SK-N-SH (cell line): Measurements from ENCODE around the gene EIF4H. TPM values are rescaled to one million over a fixed set of nuclear protein-coding genes. Genes with fewer than 3 reads are reported as not detected.

Experiments used
- CTCF ChIA-PET: fragments of 300-600, 350-600 bp; formaldehyde crosslinking; extraction: SDS; loops from one replicate; lab custom pipeline; 2021; lab: Yijun Ruan, JAX
- POLR2A ChIA-PET: fragments of 350-600 bp; sonication (Branson Sonifier 250); formaldehyde crosslinking; extraction: SDS; loops from one replicate; lab custom pipeline; 2020; ENCODE audit warnings: antibody characterized with exemption, inconsistent platforms; lab: Yijun Ruan, JAX
- DNase-seq: peaks from one replicate; pipeline ENCODE4 v3.0.0; 2012
- H2AFZ ChIP-seq: fragments of 200-600 bp; sonication (generic); 2 replicates; pipeline ENCODE4 v1.8.1; 2016; ENCODE audit warnings: antibody characterized with exemption, mild to moderate bottlenecking, low read depth
- H3F3A ChIP-seq: fragments of 200-600 bp; sonication (generic); replicated peaks from 2 replicates; pipeline ENCODE3; 2016; ENCODE audit warnings: antibody characterized with exemption, mild to moderate bottlenecking; ENCODE audit not compliant: insufficient read depth
- H3K27ac ChIP-seq, 2 experiments: fragments of 200-500 bp in 1 of 2; fragments of 200-600 bp in 1 of 2; sonication (Bioruptor generic) in 1 of 2; sonication (generic), shearing (Covaris generic) in 1 of 2; 2 replicates each; pipeline versions ENCODE4 v1.5.1 to v1.6.1; 2014 to 2016; ENCODE audit warnings: low read depth in 2 of 2, inconsistent platforms in 1 of 2, low read length in 1 of 2, mild to moderate bottlenecking in 1 of 2, mixed read lengths in 1 of 2
- H3K27me3 ChIP-seq: fragments of 200-600 bp; sonication (generic), shearing (Covaris generic); 2 replicates; pipeline ENCODE4 v1.6.1; 2016; ENCODE audit warnings: mixed run types; ENCODE audit not compliant: insufficient read depth
- H3K36me3 ChIP-seq, 2 experiments: fragments of 200-500 bp in 1 of 2; fragments of 200-600 bp in 1 of 2; sonication (Bioruptor generic) in 1 of 2; sonication (generic) in 1 of 2; replicated peaks in 1 of 2; 2 replicates each; pipeline versions ENCODE3 to v1.5.1; 2014 to 2016; ENCODE audit warnings: low read length in 1 of 2, mild to moderate bottlenecking in 1 of 2; ENCODE audit not compliant: insufficient read depth in 2 of 2, control insufficient read depth in 1 of 2
- H3K4me1 ChIP-seq, 2 experiments: fragments of 200-500 bp in 1 of 2; fragments of 200-600 bp in 1 of 2; sonication (Bioruptor generic) in 1 of 2; sonication (generic), shearing (Covaris generic) in 1 of 2; 2 replicates each; pipeline versions ENCODE4 v1.5.1 to v1.6.1; 2014 to 2016; ENCODE audit warnings: low read depth in 1 of 2, low read length in 1 of 2, mixed run types in 1 of 2; ENCODE audit not compliant: insufficient read depth in 2 of 2, control insufficient read depth in 1 of 2
- H3K4me2 ChIP-seq: fragments of 200-600 bp; sonication (generic), shearing (Covaris generic); 2 replicates; pipeline ENCODE4 v1.6.1; 2017; ENCODE audit warnings: mixed run types
- H3K4me3 ChIP-seq, 2 experiments: fragments of 200-500 bp in 1 of 2; fragments of 200-600 bp in 1 of 2; sonication (Bioruptor generic) in 1 of 2; sonication (generic), shearing (Covaris generic) in 1 of 2; 2 replicates each; pipeline versions ENCODE4 v1.5.1 to v1.8.1; 2014 to 2016; ENCODE audit warnings: low read depth in 2 of 2, inconsistent platforms in 1 of 2, low read length in 1 of 2, mild to moderate bottlenecking in 1 of 2, mixed read lengths in 1 of 2, moderate library complexity in 1 of 2
- H3K79me2 ChIP-seq: fragments of 200-600 bp; sonication (generic); 2 replicates; pipeline ENCODE4 v1.8.1; 2017; ENCODE audit warnings: mild to moderate bottlenecking; ENCODE audit not compliant: insufficient read depth
- H3K9ac ChIP-seq: fragments of 200-600 bp; sonication (generic); 2 replicates; pipeline ENCODE4 v1.6.1; 2017; ENCODE audit warnings: mixed run types
- H3K9me2 ChIP-seq: fragments of 200-600 bp; sonication (generic); 2 replicates; pipeline ENCODE4 v1.6.1; 2017; ENCODE audit warnings: mixed run types
- H3K9me3 ChIP-seq: fragments of 200-600 bp; sonication (generic); 2 replicates; pipeline ENCODE4 v1.6.1; 2017; ENCODE audit warnings: mixed run types, mild to moderate bottlenecking, moderate library complexity
- H4K20me1 ChIP-seq: fragments of 200-600 bp; sonication (generic); 2 replicates; pipeline ENCODE4 v1.6.1; 2017; ENCODE audit warnings: mild to moderate bottlenecking, mixed run types; ENCODE audit not compliant: insufficient read depth
- CHD2 ChIP-seq: fragments of 150-350 bp; IDR thresholded peaks from 2 replicates; pipeline ENCODE4 v1.6.1; 2018; ENCODE audit warnings: low read length; ENCODE audit not compliant: partially characterized antibody
- EP300 ChIP-seq, 2 experiments: IDR thresholded peaks; 2 replicates each; pipeline versions ENCODE4 v1.4.0 to v1.6.1; 2012; ENCODE audit warnings: borderline replicate concordance in 1 of 2, low read depth in 1 of 2, low read length in 1 of 2
- EZH2phosphoT487 ChIP-seq: fragments of 200-600 bp; sonication (generic); IDR thresholded peaks from 2 replicates; pipeline ENCODE4 v1.6.1; 2017; ENCODE audit warnings: low read depth, mixed run types, mild to moderate bottlenecking, antibody characterized with exemption, moderate library complexity, borderline replicate concordance
- FOSL2 ChIP-seq: IDR thresholded peaks from 2 replicates; pipeline ENCODE4 v1.4.0; 2012; ENCODE audit warnings: low read depth, mild to moderate bottlenecking, moderate library complexity, borderline replicate concordance
- FOXJ3 ChIP-seq: sonication (generic); formaldehyde crosslinking; IDR thresholded peaks from 2 replicates; pipeline ENCODE4 v1.5.1; 2020; ENCODE audit warnings: mild to moderate bottlenecking, missing genetic modification reagents
- GABPA ChIP-seq: IDR thresholded peaks from 2 replicates; pipeline ENCODE4 v1.4.0; 2012; ENCODE audit warnings: low read depth, mild to moderate bottlenecking
- GATA2 ChIP-seq: sonication (generic); formaldehyde crosslinking; IDR thresholded peaks from 2 replicates; pipeline ENCODE4 v1.5.0; 2020; ENCODE audit warnings: mild to moderate bottlenecking, missing genetic modification reagents
- JUND ChIP-seq: IDR thresholded peaks from 2 replicates; pipeline ENCODE4 v1.4.0; 2012
- MEF2A ChIP-seq: IDR thresholded peaks from 2 replicates; pipeline ENCODE4 v1.4.0; 2012; ENCODE audit warnings: low read depth, borderline replicate concordance
- NFIC ChIP-seq: IDR thresholded peaks from 2 replicates; pipeline ENCODE4 v1.4.0; 2012; ENCODE audit warnings: borderline replicate concordance
- POLR2AphosphoS5 ChIP-seq: IDR thresholded peaks from 2 replicates; pipeline ENCODE4 v1.6.1; 2012; ENCODE audit warnings: low read depth, low read length
- RAD21 ChIP-seq: IDR thresholded peaks from 2 replicates; pipeline ENCODE4 v1.6.1; 2012; ENCODE audit warnings: mild to moderate bottlenecking, low read length
- RCOR1 ChIP-seq: fragments of 150-350 bp; IDR thresholded peaks from 2 replicates; pipeline ENCODE4 v1.6.1; 2017; ENCODE audit warnings: antibody characterized with exemption, low read length
- RXRA ChIP-seq: IDR thresholded peaks from 2 replicates; pipeline ENCODE4 v1.4.0; 2012; ENCODE audit warnings: low read depth, mild to moderate bottlenecking, borderline replicate concordance
- SIN3A ChIP-seq: IDR thresholded peaks from 2 replicates; pipeline ENCODE4 v1.6.1; 2012; ENCODE audit warnings: low read depth, mild to moderate bottlenecking, low read length, moderate library complexity, borderline replicate concordance
- SMC3 ChIP-seq: IDR thresholded peaks from 2 replicates; pipeline ENCODE4 v1.6.1; 2012; ENCODE audit warnings: low read depth, low read length, improper control_type of control experiment
- TAF1 ChIP-seq: IDR thresholded peaks from 2 replicates; pipeline ENCODE4 v1.6.1; 2012; ENCODE audit warnings: low read depth, mild to moderate bottlenecking, low read length, moderate library complexity, borderline replicate concordance
- TCF12 ChIP-seq: IDR thresholded peaks from 2 replicates; pipeline ENCODE4 v1.4.0; 2012
- WGBS: methylation state at CpG from one replicate; pipeline ENCODE4 v1.1.6; 2017; ENCODE audit warnings: low lambda C conversion rate; 5-methylcytosine and 5-hydroxymethylcytosine counted together
- polyA plus RNA-seq, 3 experiments: library from polyadenylated mRNA; depleted of rRNA; stranded (reverse); fragments of >200 nt; gene quantifications; 2 replicates each; pipeline ENCODE4 v1.2.3, GENCODE V29; 2012
- TF ChIP-seq, protein P1 (sequence below): IDR thresholded peaks from 2 replicates; pipeline ENCODE4 v1.6.1; 2012; ENCODE audit warnings: mild to moderate bottlenecking, low read depth, low read length, moderate library complexity
- TF ChIP-seq, protein P2 (sequence below): IDR thresholded peaks from 2 replicates; pipeline ENCODE4 v1.4.0; 2012; ENCODE audit warnings: low read depth, borderline replicate concordance
- TF ChIP-seq, protein P3 (sequence below): fragments of 200-600 bp; sonication (generic); IDR thresholded peaks from 2 replicates; pipeline ENCODE4 v1.6.1; 2017; ENCODE audit warnings: antibody characterized with exemption, mild to moderate bottlenecking, moderate library complexity
- TF ChIP-seq, protein P4 (sequence below): IDR thresholded peaks from 2 replicates; pipeline ENCODE4 v1.4.0; 2012; ENCODE audit warnings: low read depth

EIF4H gene
- polyA plus RNA-seq, 1 of the 3 experiments (the other 2 are of a cell fraction): 468 TPM

DNA sequence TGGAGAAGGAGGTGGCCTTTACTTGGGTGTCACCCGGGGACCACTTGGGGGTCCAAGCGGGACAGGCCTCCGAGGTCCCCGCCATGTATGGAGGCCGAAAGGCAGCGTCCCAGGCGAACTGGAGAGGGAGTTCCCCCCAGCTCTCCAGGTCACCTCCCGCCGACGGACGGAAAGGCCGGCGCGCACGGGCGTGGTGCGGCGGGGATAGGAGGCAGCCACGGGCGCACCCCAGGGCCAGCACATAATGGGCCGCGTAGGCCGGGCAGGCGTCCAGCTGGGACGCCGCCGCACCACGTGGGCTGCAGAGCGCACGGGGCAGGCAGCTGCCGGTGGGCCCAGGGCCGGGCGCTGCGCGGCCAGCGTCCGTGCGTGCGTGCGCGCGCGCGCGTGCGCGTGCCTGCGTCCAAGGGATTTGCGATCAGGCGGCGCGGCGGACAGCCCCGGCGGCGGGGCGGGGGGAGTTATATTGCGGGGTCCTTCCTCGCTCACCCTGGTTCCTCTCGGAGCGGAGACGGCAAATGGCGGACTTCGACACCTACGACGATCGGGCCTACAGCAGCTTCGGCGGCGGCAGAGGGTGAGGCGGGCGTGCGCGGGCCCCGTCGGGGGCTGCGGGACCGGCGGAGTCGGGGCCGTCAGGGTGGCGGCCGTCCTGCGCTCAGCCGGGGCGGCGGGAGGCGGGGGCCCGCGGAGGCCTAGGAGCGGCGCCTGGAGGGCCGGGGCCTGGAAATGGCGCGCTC, at the start of gene EIF4H (continued):
- TF ChIP-seq EZH2phosphoT487 (no peak), TCF12 (peak; percentile 29; the same call in 1 of the 2 replicates), RAD21 (0 out of 2 replicates have a peak, but pooled peaks have one; percentile 10), RXRA (no peak), MEF2A (no peak), CHD2 (peak; percentile 15), JUND (no peak), FOXJ3 (no peak)
- TF ChIP-seq, protein P1, sequence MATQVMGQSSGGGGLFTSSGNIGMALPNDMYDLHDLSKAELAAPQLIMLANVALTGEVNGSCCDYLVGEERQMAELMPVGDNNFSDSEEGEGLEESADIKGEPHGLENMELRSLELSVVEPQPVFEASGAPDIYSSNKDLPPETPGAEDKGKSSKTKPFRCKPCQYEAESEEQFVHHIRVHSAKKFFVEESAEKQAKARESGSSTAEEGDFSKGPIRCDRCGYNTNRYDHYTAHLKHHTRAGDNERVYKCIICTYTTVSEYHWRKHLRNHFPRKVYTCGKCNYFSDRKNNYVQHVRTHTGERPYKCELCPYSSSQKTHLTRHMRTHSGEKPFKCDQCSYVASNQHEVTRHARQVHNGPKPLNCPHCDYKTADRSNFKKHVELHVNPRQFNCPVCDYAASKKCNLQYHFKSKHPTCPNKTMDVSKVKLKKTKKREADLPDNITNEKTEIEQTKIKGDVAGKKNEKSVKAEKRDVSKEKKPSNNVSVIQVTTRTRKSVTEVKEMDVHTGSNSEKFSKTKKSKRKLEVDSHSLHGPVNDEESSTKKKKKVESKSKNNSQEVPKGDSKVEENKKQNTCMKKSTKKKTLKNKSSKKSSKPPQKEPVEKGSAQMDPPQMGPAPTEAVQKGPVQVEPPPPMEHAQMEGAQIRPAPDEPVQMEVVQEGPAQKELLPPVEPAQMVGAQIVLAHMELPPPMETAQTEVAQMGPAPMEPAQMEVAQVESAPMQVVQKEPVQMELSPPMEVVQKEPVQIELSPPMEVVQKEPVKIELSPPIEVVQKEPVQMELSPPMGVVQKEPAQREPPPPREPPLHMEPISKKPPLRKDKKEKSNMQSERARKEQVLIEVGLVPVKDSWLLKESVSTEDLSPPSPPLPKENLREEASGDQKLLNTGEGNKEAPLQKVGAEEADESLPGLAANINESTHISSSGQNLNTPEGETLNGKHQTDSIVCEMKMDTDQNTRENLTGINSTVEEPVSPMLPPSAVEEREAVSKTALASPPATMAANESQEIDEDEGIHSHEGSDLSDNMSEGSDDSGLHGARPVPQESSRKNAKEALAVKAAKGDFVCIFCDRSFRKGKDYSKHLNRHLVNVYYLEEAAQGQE: peak; percentile 38; the same call in 1 of the 2 replicates
- TF ChIP-seq, all 33 proteins: peak for 15

DNA sequence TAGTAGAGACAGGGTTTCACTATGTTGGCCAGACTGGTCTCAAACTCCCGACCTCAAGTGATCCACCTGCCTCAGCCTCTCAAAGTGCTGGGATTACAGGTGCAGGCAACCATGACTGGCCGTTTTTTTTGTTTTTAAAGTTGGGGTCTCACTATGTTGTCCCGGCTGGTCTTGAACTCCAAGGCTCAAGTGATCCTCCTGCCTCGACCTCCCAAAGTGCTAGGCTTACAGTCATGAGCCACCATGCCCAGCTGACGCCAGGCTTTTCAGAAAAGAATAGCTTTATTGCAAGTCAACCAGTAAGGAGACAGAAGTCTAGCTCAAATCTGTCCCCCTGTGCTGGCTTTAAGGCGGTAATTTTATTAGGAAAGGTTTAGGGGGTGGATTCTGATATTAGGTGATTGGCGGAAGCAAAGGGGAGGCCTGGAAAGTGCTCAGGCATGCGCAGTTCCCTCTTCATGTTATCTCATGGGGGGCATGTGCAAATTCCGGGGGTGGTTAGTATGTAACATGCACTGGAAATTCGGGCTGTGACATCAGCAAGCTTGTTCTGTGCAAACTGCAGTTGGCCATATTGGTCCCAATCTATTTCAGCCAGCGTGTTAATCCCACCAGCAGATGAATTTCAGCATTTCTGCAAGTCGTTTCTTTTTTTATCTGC, 47.8 kb upstream of the EIF4H start:
- H3K79me2 ChIP-seq: no peaks in the 10 kb centered on the region
- no peak overlapping the region for H3K9ac ChIP-seq
- no peaks in the 10 kb centered on the region for H4K20me1 ChIP-seq
- ChIA-PET POLR2A (no interaction called here), CTCF (no interaction called here)
- H3K27ac ChIP-seq: no peak overlapping the region
- H3K27me3 ChIP-seq: no peaks in the 10 kb centered on the region
- no peak overlapping the region for H3K4me2 ChIP-seq
- peaks cover 28% of the 10 kb centered on the region for H3F3A ChIP-seq
- no peak overlapping the region for H2AFZ ChIP-seq
- DNase-seq: no peak
- no peaks in the 10 kb centered on the region for H3K9me3 ChIP-seq
- no peak overlapping the region for H3K4me3 ChIP-seq
- H3K36me3 ChIP-seq: peaks cover 8 to 17% of the 10 kb centered on the region in 2 experiments
- no peaks in the 10 kb centered on the region for H3K9me2 ChIP-seq
- WGBS: 74% methylated on average over 12 of the region's 12 CpGs
- no peaks in the 10 kb centered on the region for H3K4me1 ChIP-seq
- no peak for TF ChIP-seq POLR2AphosphoS5
- no peak for TF ChIP-seq FOXJ3
- TF ChIP-seq SIN3A: no peak
- no peak for TF ChIP-seq FOSL2
- TF ChIP-seq EZH2phosphoT487: no peak
- TF ChIP-seq RXRA: no peak
- no peak for TF ChIP-seq EP300 (IDR thresholded peaks at IDR 0.05; ENCODE audit: borderline replicate concordance in 1 of 2, low read depth in 1 of 2, low read length in 1 of 2)
- TF ChIP-seq GATA2 (CRISPR knock-in tag): no peak
- TF ChIP-seq, protein P2, sequence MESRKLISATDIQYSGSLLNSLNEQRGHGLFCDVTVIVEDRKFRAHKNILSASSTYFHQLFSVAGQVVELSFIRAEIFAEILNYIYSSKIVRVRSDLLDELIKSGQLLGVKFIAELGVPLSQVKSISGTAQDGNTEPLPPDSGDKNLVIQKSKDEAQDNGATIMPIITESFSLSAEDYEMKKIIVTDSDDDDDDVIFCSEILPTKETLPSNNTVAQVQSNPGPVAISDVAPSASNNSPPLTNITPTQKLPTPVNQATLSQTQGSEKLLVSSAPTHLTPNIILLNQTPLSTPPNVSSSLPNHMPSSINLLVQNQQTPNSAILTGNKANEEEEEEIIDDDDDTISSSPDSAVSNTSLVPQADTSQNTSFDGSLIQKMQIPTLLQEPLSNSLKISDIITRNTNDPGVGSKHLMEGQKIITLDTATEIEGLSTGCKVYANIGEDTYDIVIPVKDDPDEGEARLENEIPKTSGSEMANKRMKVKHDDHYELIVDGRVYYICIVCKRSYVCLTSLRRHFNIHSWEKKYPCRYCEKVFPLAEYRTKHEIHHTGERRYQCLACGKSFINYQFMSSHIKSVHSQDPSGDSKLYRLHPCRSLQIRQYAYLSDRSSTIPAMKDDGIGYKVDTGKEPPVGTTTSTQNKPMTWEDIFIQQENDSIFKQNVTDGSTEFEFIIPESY: no peak
- no peak for TF ChIP-seq MEF2A
- no peak for TF ChIP-seq RAD21
- TF ChIP-seq RCOR1: no peak
- no peak for TF ChIP-seq NFIC
- no peak for TF ChIP-seq SMC3
- TF ChIP-seq TAF1: no peak
- no peak for TF ChIP-seq CHD2
- TF ChIP-seq, protein P3, sequence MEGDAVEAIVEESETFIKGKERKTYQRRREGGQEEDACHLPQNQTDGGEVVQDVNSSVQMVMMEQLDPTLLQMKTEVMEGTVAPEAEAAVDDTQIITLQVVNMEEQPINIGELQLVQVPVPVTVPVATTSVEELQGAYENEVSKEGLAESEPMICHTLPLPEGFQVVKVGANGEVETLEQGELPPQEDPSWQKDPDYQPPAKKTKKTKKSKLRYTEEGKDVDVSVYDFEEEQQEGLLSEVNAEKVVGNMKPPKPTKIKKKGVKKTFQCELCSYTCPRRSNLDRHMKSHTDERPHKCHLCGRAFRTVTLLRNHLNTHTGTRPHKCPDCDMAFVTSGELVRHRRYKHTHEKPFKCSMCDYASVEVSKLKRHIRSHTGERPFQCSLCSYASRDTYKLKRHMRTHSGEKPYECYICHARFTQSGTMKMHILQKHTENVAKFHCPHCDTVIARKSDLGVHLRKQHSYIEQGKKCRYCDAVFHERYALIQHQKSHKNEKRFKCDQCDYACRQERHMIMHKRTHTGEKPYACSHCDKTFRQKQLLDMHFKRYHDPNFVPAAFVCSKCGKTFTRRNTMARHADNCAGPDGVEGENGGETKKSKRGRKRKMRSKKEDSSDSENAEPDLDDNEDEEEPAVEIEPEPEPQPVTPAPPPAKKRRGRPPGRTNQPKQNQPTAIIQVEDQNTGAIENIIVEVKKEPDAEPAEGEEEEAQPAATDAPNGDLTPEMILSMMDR: no peak
- no peak for TF ChIP-seq GABPA
- TF ChIP-seq, protein P4, sequence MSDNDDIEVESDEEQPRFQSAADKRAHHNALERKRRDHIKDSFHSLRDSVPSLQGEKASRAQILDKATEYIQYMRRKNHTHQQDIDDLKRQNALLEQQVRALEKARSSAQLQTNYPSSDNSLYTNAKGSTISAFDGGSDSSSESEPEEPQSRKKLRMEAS: no peak
